Putamen (tissue), 1 donor: ENCODE data around the gene CTU1.

Experiments used
- DNase-seq: peaks from one replicate; pipeline ENCODE4 v3.0.0-alpha.2; 2016; ENCODE audit warnings: low spot score

Gene CTU1

GRCh38 chr19:51131780-51132680 is 23.8 kb upstream of the CTU1 start:
- DNase-seq, result no peak

DNA sequence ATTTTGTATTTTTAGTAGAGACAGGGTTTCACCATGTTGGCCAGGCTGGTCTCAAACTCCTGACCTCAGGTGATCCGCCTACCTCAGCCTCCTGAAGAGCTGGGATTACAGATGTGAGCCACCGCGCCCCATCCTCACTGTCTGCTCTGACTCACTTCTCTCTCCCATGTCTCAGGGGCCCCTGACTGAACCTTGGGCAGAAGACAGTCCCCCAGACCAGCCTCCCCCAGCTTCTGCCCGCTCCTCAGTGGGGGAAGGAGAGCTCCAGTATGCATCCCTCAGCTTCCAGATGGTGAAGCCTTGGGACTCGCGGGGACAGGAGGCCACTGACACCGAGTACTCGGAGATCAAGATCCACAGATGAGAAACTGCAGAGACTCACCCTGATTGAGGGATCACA is 21.5 kb upstream of the CTU1 start:
- DNase-seq, result no peak

DNA sequence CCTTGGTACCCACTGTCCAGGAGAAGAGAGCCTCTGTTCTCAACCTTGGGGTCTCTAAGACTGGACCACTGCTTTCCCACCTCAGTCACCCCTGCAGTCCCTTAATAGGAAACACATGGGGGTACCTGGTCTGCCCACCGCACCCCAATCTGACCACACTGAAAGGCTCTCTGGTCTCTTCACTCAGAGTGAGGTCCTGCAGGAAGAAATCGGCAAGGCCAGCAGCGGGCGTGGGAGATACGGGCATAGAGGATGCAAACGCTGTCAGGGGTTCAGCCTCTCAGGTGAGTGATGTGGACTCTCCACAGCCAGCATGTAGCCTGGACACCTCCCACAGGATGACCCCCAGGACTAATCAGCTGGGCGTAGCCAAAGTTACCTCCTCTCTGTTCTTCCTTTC is 20.0 kb upstream of the CTU1 start:
- no peak for DNase-seq

- DNase-seq, result peak; percentile 13
These were observed 19.5 kb upstream of the CTU1 start for GRCh38 chr19:51127755-51128154.

GRCh38 chr19:51127032-51127431 is 18.8 kb upstream of the CTU1 start:
- DNase-seq, result no peak

- no peak for DNase-seq
These were observed 17.3 kb upstream of the CTU1 start for GRCh38 chr19:51125421-51126075.

GRCh38 chr19:51124729-51125128 is 16.5 kb upstream of the CTU1 start, which contains the start of gene SIGLEC9:
SIGLEC9 (plus strand) TSS chr19:51124906; CDS start chr19:51124975, 69 bp downstream.
- DNase-seq, result peak; percentile 29

GRCh38 chr19:51124216-51124615 is 16.0 kb upstream of the CTU1 start:
- no peak for DNase-seq

DNA sequence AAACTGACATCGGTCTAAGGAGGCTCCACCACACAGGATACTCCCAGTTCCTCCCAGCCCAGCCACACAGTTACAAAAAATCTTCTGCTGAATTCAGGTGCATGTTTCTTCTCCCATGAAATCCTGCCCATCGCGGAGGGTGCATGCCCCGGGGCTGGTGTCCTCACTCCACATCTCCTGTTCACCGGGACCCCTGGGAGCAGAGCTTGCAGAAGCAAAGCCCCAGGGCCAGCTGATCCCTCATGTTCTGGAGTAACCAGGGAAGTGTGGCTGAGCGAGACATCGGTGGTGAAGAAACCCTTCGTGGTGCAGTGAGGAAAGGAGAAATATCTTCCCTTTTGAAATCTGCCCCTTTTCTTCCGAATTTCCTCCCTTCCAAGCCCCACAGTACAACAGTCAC is 15.6 kb upstream of the CTU1 start:
- DNase-seq, result no peak

GRCh38 chr19:51123381-51123800 is 15.2 kb upstream of the CTU1 start:
- DNase-seq, result no peak

DNA sequence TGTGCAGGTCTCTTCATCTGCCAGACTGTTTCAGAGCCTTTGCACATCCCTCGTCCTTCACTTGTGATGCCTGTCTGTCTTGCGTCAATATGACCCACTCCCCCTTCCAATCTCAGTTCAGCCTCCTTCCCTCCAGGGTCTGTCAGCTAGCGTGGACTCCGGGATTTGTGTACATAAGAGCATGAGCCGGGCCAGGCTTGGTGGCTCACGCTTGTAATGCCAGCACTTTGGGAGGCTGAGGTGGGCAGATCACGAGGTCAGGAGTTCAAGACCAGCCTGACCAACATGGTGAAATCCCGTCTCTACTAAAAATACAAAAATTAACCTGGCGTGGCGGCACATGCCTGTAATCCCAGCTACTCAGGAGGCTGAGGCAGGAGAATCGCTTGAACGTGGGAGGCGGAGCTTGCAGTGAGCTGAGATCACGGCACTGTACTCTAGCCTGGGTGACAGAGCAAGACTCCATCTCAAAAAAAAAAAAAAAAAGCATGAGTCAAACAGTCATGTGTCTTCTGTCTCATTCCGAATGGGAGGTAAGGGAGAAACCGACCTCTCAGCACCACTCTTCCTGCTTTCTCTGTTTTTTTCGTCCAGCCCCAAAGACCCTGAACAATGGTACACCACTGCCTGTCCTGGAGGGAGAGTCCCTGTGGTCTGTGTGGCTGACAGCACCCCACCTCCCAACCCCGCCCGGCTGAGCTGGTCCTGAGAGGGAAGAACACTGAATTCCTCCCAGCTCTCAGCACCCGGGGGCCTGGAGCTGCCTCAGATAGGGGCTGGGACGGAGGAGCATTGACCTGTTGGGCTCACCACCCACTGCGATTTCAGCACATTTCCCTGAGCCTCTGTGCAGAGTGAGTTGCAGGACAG is 14.1 kb upstream of the CTU1 start:
- DNase-seq, result no peak

- no peak for DNase-seq
These were observed 13.0 kb upstream of the CTU1 start for GRCh38 chr19:51121257-51121656.

GRCh38 chr19:51120160-51120559 is 12.0 kb upstream of the CTU1 start:
- no peak for DNase-seq

DNA sequence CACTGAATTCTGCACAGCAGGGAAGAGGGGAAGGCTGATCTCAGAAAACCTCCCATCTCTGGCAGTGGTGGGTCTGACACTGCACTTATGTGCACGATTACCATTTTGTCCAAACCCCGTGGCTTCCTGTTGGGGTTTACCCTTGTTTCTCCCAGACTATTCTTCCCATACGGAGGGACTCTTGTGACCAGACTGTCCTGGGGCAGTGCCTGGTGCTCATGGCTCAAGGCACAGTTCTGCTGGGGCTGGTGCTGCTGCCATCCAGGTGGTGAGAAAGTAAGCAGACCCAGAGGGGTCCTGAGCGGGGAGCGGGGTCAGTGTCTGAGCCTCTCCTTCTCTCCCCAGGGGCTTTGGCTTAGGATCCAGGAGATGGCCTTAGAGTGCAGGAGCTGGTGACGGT is 11.4 kb upstream of the CTU1 start:
- DNase-seq, result no peak

DNA sequence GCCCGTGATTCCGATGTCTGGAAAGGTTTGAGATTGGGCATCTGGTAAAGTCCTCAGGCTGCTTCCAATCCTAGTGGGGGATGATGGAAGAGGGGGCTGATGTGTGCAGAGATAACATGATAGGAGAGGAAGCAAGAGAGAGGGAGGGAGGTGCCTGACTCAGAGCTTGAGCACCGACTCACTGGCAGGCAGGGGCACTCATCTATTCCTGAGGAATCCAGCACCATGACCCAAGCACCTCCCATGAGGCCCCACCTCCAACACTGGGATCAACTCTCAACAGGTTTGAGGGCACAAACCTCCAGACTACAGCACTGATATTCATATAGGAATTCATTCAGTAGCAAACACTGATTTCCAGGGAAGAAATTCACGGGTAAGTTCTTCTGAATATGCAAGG is 10.9 kb upstream of the CTU1 start:
- DNase-seq, result no peak

- no peak for DNase-seq
These were observed 8.6 kb upstream of the CTU1 start for GRCh38 chr19:51116736-51117286.

DNA sequence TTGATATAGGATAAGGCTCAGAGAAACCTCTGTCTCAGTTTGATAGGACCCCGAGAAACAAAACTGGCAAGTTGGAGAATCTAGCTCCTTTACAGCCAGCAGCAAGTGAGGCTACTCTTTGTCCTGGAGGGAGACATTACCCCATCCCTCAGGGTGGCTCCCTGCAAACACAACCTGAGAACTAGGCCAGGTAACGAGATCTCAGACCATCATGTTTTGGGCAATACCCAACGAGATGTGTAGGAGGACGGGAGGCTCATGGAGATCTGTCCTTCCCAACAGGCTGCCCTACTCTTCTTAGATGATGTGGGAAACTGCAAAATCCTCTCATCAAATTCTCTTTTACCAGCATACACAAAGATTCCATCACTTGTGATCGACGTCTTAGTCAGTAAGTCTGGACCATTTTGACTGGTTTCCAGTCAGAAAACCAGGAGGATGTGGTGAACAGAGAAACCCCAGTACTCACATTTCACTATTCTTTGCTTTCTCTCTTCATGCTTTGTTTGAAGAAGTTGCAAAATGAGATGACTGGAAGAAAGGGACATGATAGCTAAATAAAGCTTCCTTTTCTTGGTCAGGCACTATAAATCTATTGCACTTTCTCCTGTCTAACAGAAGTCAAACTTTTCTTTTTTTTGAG is 6.0 kb upstream of the CTU1 start:
- no peak for DNase-seq

DNA sequence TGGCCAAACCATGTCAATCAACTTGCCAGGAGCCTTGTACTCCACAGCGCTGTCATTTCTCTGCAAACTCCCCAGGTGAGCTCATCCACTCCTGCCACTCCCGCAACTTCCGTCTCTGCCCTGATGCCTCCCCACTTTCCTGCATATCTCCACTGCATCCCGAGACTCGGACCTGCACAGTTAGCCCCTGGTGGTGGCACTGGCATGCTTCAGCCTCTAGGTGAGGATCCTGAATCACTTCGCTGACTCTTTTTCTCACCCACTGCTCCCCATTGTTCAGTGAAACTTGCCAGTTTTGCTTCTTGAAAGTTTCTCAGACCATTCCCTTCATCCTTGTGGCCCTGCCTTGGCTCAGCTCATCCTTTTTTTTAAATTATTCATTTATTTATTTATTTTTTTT is 3.4 kb upstream of the CTU1 start:
- DNase-seq, result no peak

- no peak for DNase-seq
These were observed 2.4 kb upstream of the CTU1 start for GRCh38 chr19:51110666-51110971.

- DNase-seq, result no peak
These were observed 567 bp upstream of the CTU1 start for GRCh38 chr19:51108805-51109146.

GRCh38 chr19:51107406-51108065 is 673 bp downstream of the CTU1 start:
- DNase-seq, result no peak
